ENCODE results near the gene IRF2BP2. TPM values are rescaled to one million over a fixed set of nuclear protein-coding genes. Genes with fewer than 3 reads are reported as not detected.

The IRF2BP2 gene
- total and polyA plus RNA-seq, 4 donors: 49.3 to 197 (median 110) TPM

- 0 to 1% methylated on average over 9 of the region's 9 CpGs for WGBS, 2 donors
- Histone ChIP-seq H3K4me1 (ENCODE audit: control insufficient read depth in 5 of 5, insufficient read depth in 5 of 5, low read length in 5 of 5) (peaks cover 0 to 48% (median 13%) of the 10 kb centered on the region in 5 donors), H3K27me3 (ENCODE audit: control insufficient read depth in 3 of 3, insufficient read depth in 3 of 3, low read length in 2 of 3) (no peaks in the 10 kb centered on the region), H3K27ac (ENCODE audit: low read depth in 1 of 2, low read length in 1 of 2) (peak overlapping the region; percentile 92 to 95), H3K4me3 (peak overlapping the region; percentile 60), H3K36me3 (ENCODE audit: control insufficient read depth in 4 of 4, insufficient read depth in 4 of 4, low read length in 4 of 4) (peaks cover 6 to 43% (median 23%) of the 10 kb centered on the region in 4 donors), H3K9ac (ENCODE audit: insufficient read depth in 1 of 2, low read length in 2 of 2) (peak overlapping the region; percentile 98 to 99), H3K9me3 (ENCODE audit: control insufficient read depth in 4 of 4, insufficient read depth in 3 of 4, low read length in 3 of 4) (no peaks in the 10 kb centered on the region)
- ATAC-seq (ENCODE audit: insufficient read depth, low FRiP score) (no peak), DNase-seq (peak; percentile 44 to 84 (median 80))
- no peak for TF ChIP-seq CTCF (IDR thresholded peaks at IDR 0.05; ENCODE audit: control extremely low read depth, extremely low read depth)
Measured at GRCh38 chr1:234605983-234606783, 3.8 kb downstream of the IRF2BP2 start.

- H3K9me3 ChIP-seq (ENCODE audit: control insufficient read depth in 4 of 4, insufficient read depth in 3 of 4, low read length in 3 of 4): no peaks in the 10 kb centered on the region
- no peak for ATAC-seq (ENCODE audit: insufficient read depth, low FRiP score)
- peaks cover 0 to 54% (median 19%) of the 10 kb centered on the region in 5 donors for H3K4me1 ChIP-seq (ENCODE audit: control insufficient read depth in 5 of 5, insufficient read depth in 5 of 5, low read length in 5 of 5)
- peaks cover 6 to 43% (median 23%) of the 10 kb centered on the region in 4 donors for H3K36me3 ChIP-seq (ENCODE audit: control insufficient read depth in 4 of 4, insufficient read depth in 4 of 4, low read length in 4 of 4)
- DNase-seq: no peak
- no peak for TF ChIP-seq CTCF (IDR thresholded peaks at IDR 0.05; ENCODE audit: control extremely low read depth, extremely low read depth)
- H3K9ac ChIP-seq (ENCODE audit: insufficient read depth in 1 of 2, low read length in 2 of 2): peak overlapping the region; percentile 98 to 99
- H3K27ac ChIP-seq (ENCODE audit: low read depth in 1 of 2, low read length in 1 of 2): peak overlapping the region; percentile 92 to 95
- 0 to 2% methylated on average over 3 of the region's 3 CpGs for WGBS, 2 donors
- H3K27me3 ChIP-seq (ENCODE audit: control insufficient read depth in 3 of 3, insufficient read depth in 3 of 3, low read length in 2 of 3): no peaks in the 10 kb centered on the region
- H3K4me3 ChIP-seq: peak overlapping the region; percentile 60
Measured at GRCh38 chr1:234605399-234605982, 4.5 kb downstream of the IRF2BP2 start.

GRCh38 chr1:234604495-234605398 is 5.2 kb downstream of the IRF2BP2 start:
- no peak for TF ChIP-seq CTCF (IDR thresholded peaks at IDR 0.05; ENCODE audit: control extremely low read depth, extremely low read depth)
- peaks cover 0 to 57% (median 20%) of the 10 kb centered on the region in 5 donors for H3K4me1 ChIP-seq (ENCODE audit: control insufficient read depth in 5 of 5, insufficient read depth in 5 of 5, low read length in 5 of 5)

More at GRCh38 chr1:234604495-234605398, 5.2 kb downstream of the IRF2BP2 start:
- H3K36me3 ChIP-seq (ENCODE audit: control insufficient read depth in 4 of 4, insufficient read depth in 4 of 4, low read length in 4 of 4): peaks cover 6 to 43% (median 23%) of the 10 kb centered on the region in 4 donors
- WGBS, 2 donors: 0 to 2% methylated on average over 6 of the region's 6 CpGs
- H3K4me3 ChIP-seq: peak overlapping the region; percentile 24
- no peaks in the 10 kb centered on the region for H3K9me3 ChIP-seq (ENCODE audit: control insufficient read depth in 4 of 4, insufficient read depth in 3 of 4, low read length in 3 of 4)
- H3K27ac ChIP-seq (ENCODE audit: low read depth in 1 of 2, low read length in 1 of 2): peak overlapping the region; percentile 82 to 84
- peak; percentile 44 to 82 (median 76) for DNase-seq
- no peaks in the 10 kb centered on the region for H3K27me3 ChIP-seq (ENCODE audit: control insufficient read depth in 3 of 3, insufficient read depth in 3 of 3, low read length in 2 of 3)
- peak overlapping the region; percentile 98 to 99 for H3K9ac ChIP-seq (ENCODE audit: insufficient read depth in 1 of 2, low read length in 2 of 2)
- ATAC-seq (ENCODE audit: insufficient read depth, low FRiP score): no peak
